GM10266 (cell line): ENCODE measurements around the gene PLAAT4.
"Not testable (repeated sequence)": the region's sequence is repeated elsewhere in the genome, so short reads cannot be mapped to it uniquely, and the experiment has no call there.

Experiments used
- DNase-seq: peaks from one replicate; pipeline ENCODE4 v3.0.0; 2012; ENCODE audit errors: extremely low spot score
- CTCF ChIP-seq: IDR thresholded peaks from 2 replicates; pipeline ENCODE4 v1.5.1; 2012; ENCODE audit warnings: mild to moderate bottlenecking, low read depth; ENCODE audit not compliant: control insufficient read depth, insufficient read depth; ENCODE audit errors: missing control alignments

Gene PLAAT4

GRCh38 chr11:63547061-63547460, 10.5 kb downstream of the PLAAT4 start:
- DNase-seq: no peak
- no peak for TF ChIP-seq CTCF

GRCh38 chr11:63548178-63548577, 11.6 kb downstream of the PLAAT4 start:
- TF ChIP-seq CTCF: no peak
- no peak for DNase-seq

DNA sequence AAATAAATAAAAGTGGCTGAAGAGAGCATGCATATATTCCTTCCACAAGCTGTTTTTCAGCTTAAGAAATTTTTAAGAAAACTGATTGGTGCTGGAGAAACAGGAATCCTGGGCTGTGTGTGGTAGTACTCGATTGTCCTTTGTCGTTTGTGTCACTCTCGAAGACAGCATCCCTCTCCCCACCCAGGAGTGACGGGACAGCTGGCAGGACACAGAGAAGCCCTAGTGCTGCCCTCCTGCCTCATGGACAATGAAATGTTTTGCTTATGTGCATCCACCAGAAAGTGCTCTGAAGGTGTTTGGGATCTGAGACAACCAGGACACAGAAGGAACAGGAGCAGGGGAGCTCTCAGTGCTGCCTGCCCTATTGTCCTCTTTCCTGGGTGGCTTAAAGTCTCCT, 12.8 kb downstream of the PLAAT4 start:
- TF ChIP-seq CTCF: no peak
- DNase-seq: no peak

GRCh38 chr11:63550156-63550700, 13.6 kb downstream of the PLAAT4 start:
- not testable (repeated sequence) for DNase-seq

DNA sequence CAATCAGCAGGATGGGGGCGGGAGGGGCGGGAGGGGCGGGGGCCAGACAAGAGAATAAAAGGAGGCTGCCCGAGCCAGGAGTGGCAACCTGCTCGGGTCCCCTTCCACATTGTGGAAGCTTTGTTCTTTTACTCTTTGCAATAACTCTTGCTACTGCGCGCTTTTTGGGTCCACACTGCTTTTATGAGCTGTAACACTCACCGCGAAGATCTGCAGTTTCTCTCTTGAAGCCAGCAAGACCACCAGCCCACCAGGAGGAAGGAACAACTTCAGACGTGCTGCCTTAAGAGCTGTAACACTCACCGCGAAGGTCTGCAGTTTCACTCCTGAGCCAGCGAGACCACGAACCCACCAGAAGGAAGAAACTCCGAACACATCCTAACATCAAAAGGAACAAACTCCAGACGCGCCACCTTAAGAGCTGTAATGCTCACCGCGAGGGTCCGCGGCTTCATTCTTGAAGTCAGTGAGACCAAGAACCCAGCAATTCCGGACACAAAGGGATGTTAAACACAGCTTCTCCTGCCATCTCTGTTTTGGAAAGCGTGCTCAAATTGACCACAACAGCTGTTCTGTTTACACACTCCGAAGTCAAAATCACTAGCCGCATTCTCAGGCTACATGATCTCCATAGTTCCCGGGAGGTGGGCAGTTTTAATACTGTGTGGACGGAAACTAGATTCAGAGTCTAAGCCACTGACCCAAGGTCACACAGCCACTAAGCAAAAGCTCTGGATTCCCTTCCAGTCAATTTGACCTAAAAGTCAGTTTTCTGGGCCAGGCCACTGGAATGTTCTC, 14.7 kb downstream of the PLAAT4 start:
- no peak for TF ChIP-seq CTCF
- no peak for DNase-seq

GRCh38 chr11:63551889-63552266, 15.3 kb downstream of the PLAAT4 start:
- TF ChIP-seq CTCF: no peak
- no peak for DNase-seq

DNA sequence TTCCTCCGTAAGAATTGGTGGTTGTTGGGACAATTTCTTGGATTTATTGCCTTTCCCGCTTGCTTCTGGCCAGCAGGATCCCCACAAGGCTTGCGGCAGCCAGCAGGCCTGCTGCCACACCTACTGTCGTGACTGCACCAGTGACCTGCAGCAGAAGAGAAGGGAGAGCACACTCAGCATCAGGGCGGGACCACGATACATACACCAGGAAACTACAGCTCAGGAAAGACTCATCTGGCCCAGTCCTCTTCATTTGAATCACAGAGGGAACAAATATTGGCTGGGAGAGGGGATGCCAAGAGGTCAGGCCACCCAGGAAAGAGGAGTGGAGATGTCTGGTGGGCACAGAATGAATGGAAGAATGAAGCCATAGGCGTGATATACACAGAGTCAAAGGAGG, 16.3 kb downstream of the PLAAT4 start:
- no peak for DNase-seq
- no peak for TF ChIP-seq CTCF

GRCh38 chr11:63553759-63554158, 17.2 kb downstream of the PLAAT4 start:
- peak; percentile 67 for DNase-seq
- no peak for TF ChIP-seq CTCF
